CD14-positive monocyte (primary cell): ENCODE data around the gene TTLL6. TPM values are rescaled to one million over a fixed set of nuclear protein-coding genes. Genes with fewer than 3 reads are reported as not detected.
A peak's percentile ranks its signal among the peaks of the same experiment; 100 is the strongest.

Experiments
- DNase-seq, 3 donors: peaks; one replicate each; pipeline ENCODE4 v3.0.0-alpha.2; 2011 to 2022
- H2AFZ ChIP-seq: 2 replicates; pipeline ENCODE4 v1.6.0; 2012; ENCODE audit warnings: mild to moderate bottlenecking, low read depth, low read length, inconsistent platforms; ENCODE audit not compliant: insufficient read depth, poor library complexity, severe bottlenecking
- H3K27ac ChIP-seq, 2 donors: 1 replicate in 1 of 2; 2 replicates in 1 of 2; pipeline ENCODE4 v1.5.1; 2012 to 2013; ENCODE audit warnings: low read length in 2 of 2, control low read depth in 1 of 2, inconsistent platforms in 1 of 2, low read depth in 1 of 2, mild to moderate bottlenecking in 1 of 2
- H3K27me3 ChIP-seq, 2 donors: one replicate each; pipeline versions ENCODE4 v1.6.0 to v1.6.1; 2011 to 2013; ENCODE audit warnings: low read length in 2 of 2; ENCODE audit not compliant: control insufficient read depth in 2 of 2, insufficient read depth in 2 of 2
- H3K36me3 ChIP-seq, 2 donors: replicated peaks in 1 of 2; 1 replicate in 1 of 2; 2 replicates in 1 of 2; pipeline versions ENCODE4 v1.5.1 to v1.6.1; 2012 to 2013; ENCODE audit warnings: low read length in 2 of 2, control low read depth in 1 of 2, inconsistent platforms in 1 of 2, mild to moderate bottlenecking in 1 of 2; ENCODE audit not compliant: insufficient read depth in 2 of 2, control insufficient read depth in 1 of 2
- H3K4me1 ChIP-seq, 2 donors: 1 replicate in 1 of 2; 2 replicates in 1 of 2; pipeline versions ENCODE4 v1.5.1 to v1.6.1; 2012 to 2013; ENCODE audit warnings: low read length in 2 of 2, control low read depth in 1 of 2, inconsistent platforms in 1 of 2, mild to moderate bottlenecking in 1 of 2, moderate library complexity in 1 of 2; ENCODE audit not compliant: insufficient read depth in 2 of 2, control insufficient read depth in 1 of 2
- H3K4me2 ChIP-seq: replicated peaks from 2 replicates; pipeline ENCODE3; 2012; ENCODE audit warnings: low read length, moderate library complexity, mild to moderate bottlenecking; ENCODE audit not compliant: poor library complexity, severe bottlenecking; ENCODE audit errors: extremely low read depth
- H3K4me3 ChIP-seq, 3 experiments: fragments of 200-600 bp in 1 of 3; sonication (generic) in 1 of 3; replicated peaks in 1 of 3; 1 replicate in 2 of 3; 2 replicates in 1 of 3; pipeline ENCODE4 v1.5.1; 2011 to 2013; ENCODE audit warnings: low read length in 3 of 3, mild to moderate bottlenecking in 3 of 3, control low read depth in 2 of 3, low read depth in 2 of 3, inconsistent platforms in 1 of 3, moderate library complexity in 1 of 3
- H3K79me2 ChIP-seq: 2 replicates; pipeline ENCODE4 v1.6.0; 2012; ENCODE audit warnings: mild to moderate bottlenecking, control low read depth, inconsistent platforms, low read length, moderate library complexity; ENCODE audit not compliant: insufficient read depth
- H3K9ac ChIP-seq: 2 replicates; pipeline ENCODE4 v1.6.0; 2017; ENCODE audit warnings: low read length, mild to moderate bottlenecking; ENCODE audit not compliant: insufficient read depth, poor library complexity, severe bottlenecking
- H3K9me3 ChIP-seq, 2 donors: replicated peaks in 1 of 2; 1 replicate in 1 of 2; 2 replicates in 1 of 2; pipeline versions ENCODE4 v1.5.1 to v1.6.1; 2012 to 2013; ENCODE audit warnings: low read length in 2 of 2, control low read depth in 1 of 2; ENCODE audit not compliant: control insufficient read depth in 1 of 2, insufficient read depth in 1 of 2
- H4K20me1 ChIP-seq: 2 replicates; pipeline ENCODE4 v1.6.0; 2012; ENCODE audit warnings: mild to moderate bottlenecking, low read length, control low read depth, moderate library complexity; ENCODE audit not compliant: insufficient read depth
- H3K27ac Mint-ChIP-seq, 7 donors: one replicate each; pipeline ENCODE4 v1.8.0; 2020; ENCODE audit warnings: mild to moderate bottlenecking in 7 of 7, mixed read lengths in 7 of 7, moderate library complexity in 6 of 7, inconsistent platforms in 2 of 7
- H3K27me3 Mint-ChIP-seq, 3 donors: one replicate each; pipeline ENCODE4 v1.8.0; 2021 to 2022; ENCODE audit warnings: low read depth in 3 of 3, mild to moderate bottlenecking in 3 of 3, mixed read lengths in 3 of 3, moderate library complexity in 3 of 3, inconsistent platforms in 1 of 3
- H3K36me3 Mint-ChIP-seq, 2 donors: one replicate each; pipeline ENCODE4 v1.8.0; 2020; ENCODE audit warnings: mixed read lengths in 2 of 2, inconsistent platforms in 1 of 2, mild to moderate bottlenecking in 1 of 2
- H3K4me1 Mint-ChIP-seq: one replicate; pipeline ENCODE4 v1.8.0; 2020; ENCODE audit warnings: mild to moderate bottlenecking, mixed read lengths
- H3K4me3 Mint-ChIP-seq, 2 donors: one replicate each; pipeline ENCODE4 v1.8.0; 2020; ENCODE audit warnings: mild to moderate bottlenecking in 2 of 2, mixed read lengths in 2 of 2, moderate library complexity in 1 of 2
- H3K9me3 Mint-ChIP-seq, 7 donors: one replicate each; pipeline ENCODE4 v1.8.0; 2020 to 2022; ENCODE audit warnings: mixed read lengths in 7 of 7, mild to moderate bottlenecking in 6 of 7, moderate library complexity in 6 of 7, inconsistent platforms in 2 of 7
- WGBS: methylation state at CpG from one replicate; pipeline ENCODE4 v1.1.5; 2013; ENCODE audit warnings: missing lambda C conversion rate; ENCODE audit not compliant: insufficient coverage; 5-methylcytosine and 5-hydroxymethylcytosine counted together
- intact Hi-C, 2 donors: fragments of 100-400 bp; cut with micrococcal nuclease; formaldehyde crosslinking; loops; one replicate each; pipeline versions ENCODE4 v1.15.0 to v1.15.1; 2023
- polyA plus RNA-seq, 3 donors: library from polyadenylated mRNA; depleted of rRNA in 1 of 3; unstranded in 2 of 3; stranded (reverse) in 1 of 3; fragments of 300-500 nt in 2 of 3; fragments of >200 nt in 1 of 3; fragmentation: Illumina TruSeq in 2 of 3; gene quantifications; 1 replicate in 2 of 3; 2 replicates in 1 of 3; pipeline ENCODE4 v1.2.3, GENCODE V29; 2012 to 2021
- TF ChIP-seq, protein P1 (sequence below): fragments of 200-600 bp; IDR thresholded peaks from one replicate; pipeline ENCODE4 v1.8.0; 2022; ENCODE audit warnings: antibody characterized with exemption, mild to moderate bottlenecking

The TTLL6 gene
- polyA plus RNA-seq, 3 donors = not detected

GRCh38 chr17:48745381-48746275 is 71.4 kb downstream of the TTLL6 start:
- peaks cover 95 to 98% (median 96%) of the 10 kb centered on the region in 3 donors for H3K27me3 Mint-ChIP-seq
- TF ChIP-seq, protein P1, sequence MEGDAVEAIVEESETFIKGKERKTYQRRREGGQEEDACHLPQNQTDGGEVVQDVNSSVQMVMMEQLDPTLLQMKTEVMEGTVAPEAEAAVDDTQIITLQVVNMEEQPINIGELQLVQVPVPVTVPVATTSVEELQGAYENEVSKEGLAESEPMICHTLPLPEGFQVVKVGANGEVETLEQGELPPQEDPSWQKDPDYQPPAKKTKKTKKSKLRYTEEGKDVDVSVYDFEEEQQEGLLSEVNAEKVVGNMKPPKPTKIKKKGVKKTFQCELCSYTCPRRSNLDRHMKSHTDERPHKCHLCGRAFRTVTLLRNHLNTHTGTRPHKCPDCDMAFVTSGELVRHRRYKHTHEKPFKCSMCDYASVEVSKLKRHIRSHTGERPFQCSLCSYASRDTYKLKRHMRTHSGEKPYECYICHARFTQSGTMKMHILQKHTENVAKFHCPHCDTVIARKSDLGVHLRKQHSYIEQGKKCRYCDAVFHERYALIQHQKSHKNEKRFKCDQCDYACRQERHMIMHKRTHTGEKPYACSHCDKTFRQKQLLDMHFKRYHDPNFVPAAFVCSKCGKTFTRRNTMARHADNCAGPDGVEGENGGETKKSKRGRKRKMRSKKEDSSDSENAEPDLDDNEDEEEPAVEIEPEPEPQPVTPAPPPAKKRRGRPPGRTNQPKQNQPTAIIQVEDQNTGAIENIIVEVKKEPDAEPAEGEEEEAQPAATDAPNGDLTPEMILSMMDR = no peak
- peaks cover 0 to 29% (median 8%) of the 10 kb centered on the region in 7 donors for H3K9me3 Mint-ChIP-seq
- peak overlapping the region in 1 of 2 donors; percentile 81 for H3K4me3 Mint-ChIP-seq
- DNase-seq = no peak
- Histone ChIP-seq H3K4me2 (no peak overlapping the region), H3K27me3 (peaks cover 99 to 100% of the 10 kb centered on the region in 2 donors), H3K27ac (no peak overlapping the region), H3K36me3 (no peaks in the 10 kb centered on the region), H3K4me1 (no peaks in the 10 kb centered on the region), H3K4me3 (no peak overlapping the region), H3K9ac (no peak overlapping the region), H3K9me3 (peaks cover 0 to 34% of the 10 kb centered on the region in 2 donors), H3K79me2 (no peaks in the 10 kb centered on the region), H4K20me1 (no peaks in the 10 kb centered on the region), H2AFZ (no peak overlapping the region)
- peaks cover 19% of the 10 kb centered on the region for H3K4me1 Mint-ChIP-seq
- H3K36me3 Mint-ChIP-seq = peaks cover 3% of the 10 kb centered on the region in 2 donors
- intact Hi-C loops = no loop called here
- WGBS = 26% methylated on average over 5 of the region's 12 CpGs
- no peak overlapping the region for H3K27ac Mint-ChIP-seq

DNA sequence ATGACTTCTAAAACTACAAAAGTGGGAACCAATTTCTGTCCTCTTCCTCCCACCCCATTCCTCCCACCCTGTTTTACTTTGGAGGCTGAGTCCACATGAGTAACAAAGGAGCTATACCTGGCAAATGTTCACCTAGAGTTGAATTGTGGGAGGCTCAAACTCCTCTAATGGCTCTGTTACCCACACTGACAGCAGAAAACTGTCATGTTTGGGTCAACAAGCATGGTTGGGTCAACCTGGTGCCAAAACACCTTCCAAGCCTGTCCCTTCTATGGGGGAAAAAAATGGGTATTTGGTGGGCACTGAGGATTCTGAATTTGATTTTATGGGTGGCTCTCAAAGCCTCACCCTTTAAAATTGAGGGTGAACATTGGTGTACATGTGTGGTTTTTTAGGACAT is 76.5 kb downstream of the TTLL6 start:
- Histone ChIP-seq H4K20me1 (no peaks in the 10 kb centered on the region), H3K4me3 (no peak overlapping the region), H2AFZ (no peak overlapping the region), H3K4me2 (no peak overlapping the region), H3K9me3 (peaks cover 0 to 34% of the 10 kb centered on the region in 2 donors), H3K79me2 (no peaks in the 10 kb centered on the region), H3K36me3 (no peaks in the 10 kb centered on the region), H3K9ac (no peak overlapping the region), H3K27me3 (peaks cover 96 to 100% of the 10 kb centered on the region in 2 donors), H3K4me1 (peaks cover 0 to 2% of the 10 kb centered on the region in 2 donors), H3K27ac (no peak overlapping the region)
- no peak for DNase-seq
- intact Hi-C loops = no loop called here
- peaks cover 0 to 24% (median 14%) of the 10 kb centered on the region in 7 donors for H3K9me3 Mint-ChIP-seq
- H3K36me3 Mint-ChIP-seq = peaks cover 0 to 7% of the 10 kb centered on the region in 2 donors
- H3K4me3 Mint-ChIP-seq = peak overlapping the region in 1 of 2 donors; percentile 83
- H3K27ac Mint-ChIP-seq = no peak overlapping the region
- H3K4me1 Mint-ChIP-seq = peaks cover 11% of the 10 kb centered on the region
- TF ChIP-seq, protein P1 = no peak
- H3K27me3 Mint-ChIP-seq = peaks cover 97 to 98% (median 98%) of the 10 kb centered on the region in 3 donors
